NCI-H2029 (cell line): ENCODE data around the gene TPP1.
A peak's percentile ranks its signal among the peaks of the same experiment; 100 is the strongest.

Experiments
- DNase-seq: peaks from one replicate; lab custom pipeline; 2025; lab: John Stamatoyannopoulos, UW

TPP1 gene

DNA sequence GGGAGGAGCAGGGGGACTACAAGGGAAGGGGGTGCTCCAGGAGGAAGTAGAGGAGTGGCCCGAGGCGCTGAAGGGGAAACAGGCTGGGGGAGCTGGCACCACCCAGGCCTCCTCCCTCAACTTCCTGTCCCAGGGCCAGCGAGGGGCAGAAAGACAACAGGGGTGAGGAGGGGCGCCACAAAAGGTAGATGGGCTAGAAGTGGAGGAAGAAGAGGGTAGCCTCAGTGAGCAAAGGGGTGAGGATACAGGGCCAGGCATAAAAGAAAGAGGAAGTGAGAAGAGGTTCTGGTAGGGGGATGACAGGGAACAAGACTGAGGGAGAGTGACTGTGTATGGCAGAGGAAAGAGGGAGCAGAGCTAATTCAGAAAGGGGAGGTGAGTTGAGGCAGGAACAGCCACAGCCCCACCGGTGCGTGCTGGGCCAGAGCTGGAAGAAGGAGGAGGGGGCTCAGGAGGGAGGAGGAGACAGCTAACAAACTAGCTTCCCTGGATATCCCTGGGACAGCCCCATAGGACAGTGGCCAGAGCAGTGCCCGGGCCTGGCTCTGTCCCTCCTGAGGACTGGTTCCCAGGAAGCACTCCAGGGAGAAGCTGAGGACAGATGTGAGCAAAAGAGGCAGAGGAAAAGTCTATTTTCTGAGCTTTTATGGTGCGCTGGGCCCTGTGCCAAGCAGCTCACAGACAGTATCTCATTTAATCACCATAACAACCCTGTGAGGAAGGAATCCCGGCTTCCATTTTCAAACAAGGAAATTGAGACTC, 27.9 kb upstream of the TPP1 start:
- no peak for DNase-seq

DNA sequence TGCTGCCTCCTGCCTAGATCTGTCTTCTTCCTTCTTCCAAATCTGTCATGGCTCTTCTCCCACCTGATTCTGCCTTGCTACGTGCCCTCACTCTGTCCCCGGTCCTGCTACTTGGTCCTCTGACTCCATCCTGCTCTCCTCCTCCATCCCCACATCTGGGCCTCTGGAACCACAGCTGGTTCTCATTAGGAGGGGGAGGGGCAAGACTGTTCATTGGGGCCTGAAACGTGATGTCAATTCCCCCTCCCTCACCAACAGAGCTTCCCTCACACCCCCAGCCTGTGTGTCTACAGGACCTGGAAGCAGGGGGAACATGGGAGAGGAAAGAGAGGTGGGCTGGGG, 27.3 kb upstream of the TPP1 start:
- DNase-seq: no peak

GRCh38 chr11:6646071-6646470, 26.8 kb upstream of the TPP1 start:
- DNase-seq: no peak

GRCh38 chr11:6642957-6643356, 23.7 kb upstream of the TPP1 start:
- no peak for DNase-seq

GRCh38 chr11:6640985-6641701, 21.9 kb upstream of the TPP1 start:
- DNase-seq: no peak

GRCh38 chr11:6640036-6640984, 21.1 kb upstream of the TPP1 start:
- DNase-seq: no peak

- peak; percentile 11 for DNase-seq
These were observed 19.2 kb upstream of the TPP1 start for GRCh38 chr11:6638429-6638828.

DNA sequence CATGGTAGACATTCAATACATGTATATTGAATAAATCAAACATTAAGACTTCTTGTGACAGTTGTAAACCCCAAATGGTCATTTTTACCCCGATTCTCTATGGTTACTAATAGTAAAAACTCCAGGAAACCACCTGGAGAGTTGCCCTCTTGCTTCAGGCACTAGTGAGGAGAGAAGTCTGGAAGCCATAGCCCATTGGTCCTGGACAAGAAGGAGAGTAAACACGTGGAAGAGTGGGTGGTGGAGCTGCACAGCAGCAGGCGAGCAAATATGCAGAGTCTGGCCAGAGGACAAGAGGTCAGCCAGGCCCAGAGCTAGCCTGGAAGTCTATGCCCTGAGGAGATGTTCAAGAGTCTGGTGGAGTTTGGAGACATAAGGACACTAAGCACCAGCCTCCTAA, 18.6 kb upstream of the TPP1 start:
- DNase-seq: no peak

- DNase-seq: no peak
These were observed 17.3 kb upstream of the TPP1 start for GRCh38 chr11:6636480-6636879.

DNA sequence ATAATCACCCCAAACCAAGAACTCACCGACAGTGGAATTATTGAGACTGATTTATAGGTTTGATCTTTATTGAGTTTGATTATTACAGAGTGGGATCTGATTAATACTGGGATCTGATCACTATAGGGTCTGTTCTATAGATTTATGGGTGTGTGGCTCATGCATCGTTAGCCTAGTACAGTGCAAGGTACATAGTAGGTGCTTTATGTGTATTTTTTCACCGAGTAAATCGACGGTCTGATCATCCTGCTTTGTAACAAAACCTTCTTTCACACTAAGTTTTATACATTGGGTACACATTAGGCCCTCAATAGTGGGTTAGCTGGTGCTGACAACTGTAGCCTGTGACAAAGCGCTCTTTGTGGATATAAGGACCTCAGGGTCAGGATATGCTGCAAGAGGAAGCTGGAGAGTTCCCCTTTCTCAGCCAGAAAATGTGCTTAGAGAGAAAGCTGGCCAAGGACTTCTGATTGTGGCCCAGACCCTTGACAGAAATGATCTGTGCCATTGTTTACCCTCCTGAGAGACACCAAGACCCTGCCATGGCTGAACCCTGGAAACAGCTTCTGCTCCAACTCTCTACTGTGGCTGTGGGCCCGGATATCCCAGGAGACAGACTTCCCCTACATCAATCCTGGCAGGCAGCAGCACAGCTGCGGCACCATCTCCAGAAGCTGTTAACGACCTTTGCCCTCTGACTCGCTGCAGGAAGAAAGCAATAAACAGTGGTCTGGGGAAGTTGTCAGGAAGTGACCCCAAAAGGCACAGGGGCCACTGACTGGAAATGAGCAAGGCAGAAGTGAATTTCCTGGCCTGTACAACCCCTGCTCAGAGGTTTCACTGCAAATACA, 16.1 kb upstream of the TPP1 start:
- DNase-seq: no peak

GRCh38 chr11:6634534-6634933, 15.3 kb upstream of the TPP1 start:
- DNase-seq: no peak

- no peak for DNase-seq
These were observed 14.5 kb upstream of the TPP1 start for GRCh38 chr11:6633422-6634408.

DNA sequence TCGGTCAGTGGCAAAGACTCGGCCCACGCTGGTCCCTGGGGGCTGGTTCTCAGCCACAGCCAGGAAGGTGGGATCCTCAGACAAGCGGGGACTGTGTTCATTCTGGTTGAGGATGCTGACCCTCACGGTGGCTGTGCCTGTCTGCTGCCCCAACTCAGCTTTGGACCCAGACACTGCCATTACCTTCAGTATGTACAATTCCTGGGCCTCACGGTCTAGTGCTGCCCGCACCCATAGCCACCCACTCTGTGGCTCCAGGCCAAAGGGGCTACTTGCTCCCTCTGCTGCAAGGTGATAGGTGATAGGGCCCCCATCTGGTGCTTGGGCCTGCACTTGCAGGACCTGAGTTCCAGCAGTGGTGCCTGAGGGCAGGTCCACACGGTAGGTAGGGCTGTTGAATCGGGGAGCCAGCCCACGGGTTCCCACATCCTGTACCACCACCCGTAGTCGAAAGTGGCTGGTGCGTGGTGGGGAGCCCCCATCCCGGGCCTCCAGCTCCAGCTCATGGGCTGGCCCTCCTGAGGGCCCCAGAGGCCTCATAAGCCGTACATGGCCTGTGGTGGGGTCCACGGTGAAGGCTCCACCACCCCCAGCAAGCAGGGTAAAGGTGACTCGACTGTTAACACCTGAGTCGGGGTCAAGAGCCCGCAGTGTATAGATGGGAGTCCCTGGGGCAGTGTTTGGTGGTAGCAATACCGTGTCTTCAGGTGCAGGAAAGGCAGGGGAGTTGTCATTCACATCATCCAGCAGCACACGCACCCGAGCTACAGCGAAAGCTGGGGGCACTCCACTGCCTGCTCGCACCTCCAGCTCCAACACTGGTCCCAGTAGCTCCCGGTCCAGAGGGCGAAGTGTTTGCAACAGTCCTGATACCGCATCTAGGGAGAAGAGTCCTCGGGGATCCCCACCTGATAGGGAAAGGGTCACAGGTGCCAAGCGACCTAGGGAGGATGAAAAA, 13.2 kb upstream of the TPP1 start:
- no peak for DNase-seq

DNA sequence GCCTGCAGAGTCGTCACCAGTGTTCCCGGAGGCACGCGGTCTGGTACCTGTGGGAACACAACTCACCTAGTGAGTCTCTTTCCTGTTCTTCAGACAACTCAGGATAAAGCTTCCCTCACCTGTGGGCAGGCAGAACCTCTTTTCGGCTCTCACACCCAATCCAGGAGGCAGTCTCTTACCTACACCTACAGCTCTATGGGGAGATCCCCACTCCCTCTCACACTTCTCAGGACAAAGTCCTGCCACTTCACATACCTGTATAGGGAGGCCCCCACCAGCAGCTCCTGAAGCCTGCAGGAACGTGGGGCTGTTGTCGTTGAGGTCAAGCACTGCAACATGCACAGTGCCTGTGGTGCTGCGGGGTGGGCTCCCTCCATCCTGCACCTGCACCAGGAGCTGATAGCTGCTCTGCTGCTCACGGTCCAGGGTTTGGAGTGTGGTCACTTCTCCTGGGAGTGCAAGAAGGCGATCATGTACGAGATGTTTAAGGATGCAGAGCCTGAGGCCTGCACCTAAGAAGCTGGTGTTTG, 12.2 kb upstream of the TPP1 start:
- DNase-seq: no peak

DNA sequence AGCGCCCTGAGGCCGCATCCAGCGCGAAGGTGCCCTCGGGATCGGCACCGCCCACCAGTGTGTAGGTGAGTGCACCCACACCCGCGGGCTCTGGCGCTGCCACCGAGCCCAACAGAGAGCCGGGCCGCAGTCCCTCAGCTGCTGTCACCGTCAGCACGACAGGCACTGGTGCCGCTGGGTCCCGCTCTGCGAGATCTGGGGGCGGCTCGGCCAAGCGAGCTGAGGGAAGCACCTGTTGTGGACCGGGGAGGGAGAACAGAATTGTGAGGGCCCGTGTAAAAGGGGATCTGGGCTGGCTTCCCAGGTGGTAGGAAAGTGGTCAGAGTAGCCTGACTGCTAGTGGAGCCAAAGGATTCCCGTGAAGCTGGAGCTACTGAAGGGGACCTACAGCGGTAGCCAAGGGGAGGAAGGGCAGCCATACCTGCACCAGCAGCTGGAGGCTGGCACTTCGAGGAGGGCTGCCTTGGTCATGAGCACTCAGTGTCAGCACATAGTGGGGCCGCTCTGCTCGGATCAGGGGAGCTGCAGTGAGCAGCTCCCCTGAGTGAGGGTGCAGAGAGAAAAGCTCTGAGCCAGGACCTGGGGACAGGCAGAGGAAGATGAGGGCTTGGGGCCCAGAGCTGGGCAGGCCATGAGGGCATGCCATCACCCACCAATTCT, 11.5 kb upstream of the TPP1 start:
- DNase-seq: peak; percentile 56

GRCh38 chr11:6629892-6630631, 10.8 kb upstream of the TPP1 start:
- DNase-seq: peak; percentile 56

DNA sequence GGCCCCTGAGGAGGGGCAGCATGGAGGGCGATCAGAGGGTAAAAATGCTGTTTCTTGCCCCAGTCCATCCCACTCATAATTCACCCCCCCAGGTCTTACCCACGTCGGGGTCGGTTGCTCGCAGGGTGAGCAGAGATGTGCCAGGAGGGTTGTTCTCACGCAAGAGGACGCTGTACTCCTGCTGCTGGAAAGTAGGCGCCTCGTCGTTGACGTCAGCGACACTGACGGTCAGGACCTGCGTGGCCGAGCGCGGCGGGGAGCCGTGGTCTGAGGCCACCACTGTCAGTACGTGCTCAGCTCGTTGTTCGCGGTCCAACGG, 10.3 kb upstream of the TPP1 start:
- DNase-seq: no peak

DNA sequence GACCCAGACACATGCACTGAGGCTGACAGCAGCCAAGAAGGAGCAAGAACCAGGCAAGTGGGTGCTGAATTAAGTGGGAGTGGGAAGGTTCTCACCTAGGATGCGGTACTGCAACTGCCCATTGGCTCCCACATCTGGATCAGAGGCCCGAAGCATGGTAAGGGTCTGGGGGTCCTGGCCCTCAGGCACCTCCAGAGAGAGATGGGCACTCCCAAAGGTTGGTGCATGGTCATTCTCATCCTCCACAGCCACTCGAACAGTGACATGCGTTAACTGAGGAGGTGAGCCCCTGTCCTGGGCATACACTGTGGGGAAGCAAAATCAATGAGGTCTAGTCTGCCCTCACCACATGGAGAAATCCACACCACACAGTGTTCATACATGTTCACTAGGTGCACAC, 9.3 kb upstream of the TPP1 start:
- no peak for DNase-seq
